VCaP (cell line): ENCODE results near the gene ALG12.

Experiments
- H3K27ac ChIP-seq: fragments of 450-650 bp; 2 replicates; pipeline ENCODE4 v1.5.1; 2017
- CTCF ChIP-seq: fragments of 450-650 bp; conservative IDR thresholded peaks from 2 replicates; pipeline ENCODE4 v1.5.1; 2017; ENCODE audit warnings: mild to moderate bottlenecking, moderate library complexity

The ALG12 gene

DNA sequence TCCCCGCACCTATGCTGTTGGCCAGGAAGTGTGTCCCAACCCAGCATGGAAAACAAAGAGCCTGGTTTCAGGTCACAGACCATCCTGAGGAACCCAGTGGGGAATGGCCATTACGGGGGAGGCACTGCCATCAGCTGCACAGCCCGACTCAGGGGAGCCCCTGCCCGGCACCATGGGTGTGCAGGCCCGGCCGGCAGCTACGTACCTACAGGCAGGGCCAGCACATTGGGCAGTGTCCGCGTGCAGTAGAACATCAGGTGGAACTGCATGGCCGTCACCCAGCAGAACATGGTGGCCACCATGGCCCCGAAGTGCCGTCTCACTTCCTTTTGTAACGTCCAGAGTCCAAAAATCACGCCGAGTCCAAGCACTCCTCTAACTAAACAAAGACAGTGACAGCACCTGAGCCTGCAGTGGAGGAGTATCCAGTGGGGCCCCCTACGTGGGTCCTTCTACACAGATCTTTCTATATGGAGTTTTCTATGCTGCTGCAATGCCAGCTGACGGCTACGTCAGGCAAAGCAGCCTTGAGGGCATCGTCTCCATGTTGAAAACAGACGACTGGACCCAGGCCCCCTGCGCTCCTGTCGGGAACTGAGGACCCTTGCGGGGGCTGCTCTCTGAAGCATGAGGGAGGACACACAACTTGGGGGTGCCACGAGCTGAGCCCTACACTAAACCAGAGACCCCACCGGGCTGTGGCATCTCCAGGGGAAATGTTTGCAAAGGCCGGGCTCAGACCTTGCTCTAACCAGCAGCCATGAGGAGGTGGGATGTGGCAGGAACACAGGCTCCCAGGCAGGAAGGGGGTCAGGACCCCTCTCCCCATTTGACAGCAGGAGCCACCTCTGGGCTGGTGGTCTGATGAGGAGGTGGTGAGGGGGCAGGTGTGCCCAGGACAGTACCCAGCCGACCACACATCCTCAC is 7.7 kb downstream of the ALG12 start:
- TF ChIP-seq CTCF = no peak
- no peak overlapping the region for H3K27ac ChIP-seq

- no peak overlapping the region for H3K27ac ChIP-seq
- no peak for TF ChIP-seq CTCF
Measured at GRCh38 chr22:49909476-49910205, 8.6 kb downstream of the ALG12 start.

- no peak for TF ChIP-seq CTCF
- H3K27ac ChIP-seq = no peak overlapping the region
Measured at GRCh38 chr22:49907807-49908206, 10.4 kb downstream of the ALG12 start.

- no peak for TF ChIP-seq CTCF
- no peak overlapping the region for H3K27ac ChIP-seq
Measured at GRCh38 chr22:49906799-49907290, 11.4 kb downstream of the ALG12 start.

DNA sequence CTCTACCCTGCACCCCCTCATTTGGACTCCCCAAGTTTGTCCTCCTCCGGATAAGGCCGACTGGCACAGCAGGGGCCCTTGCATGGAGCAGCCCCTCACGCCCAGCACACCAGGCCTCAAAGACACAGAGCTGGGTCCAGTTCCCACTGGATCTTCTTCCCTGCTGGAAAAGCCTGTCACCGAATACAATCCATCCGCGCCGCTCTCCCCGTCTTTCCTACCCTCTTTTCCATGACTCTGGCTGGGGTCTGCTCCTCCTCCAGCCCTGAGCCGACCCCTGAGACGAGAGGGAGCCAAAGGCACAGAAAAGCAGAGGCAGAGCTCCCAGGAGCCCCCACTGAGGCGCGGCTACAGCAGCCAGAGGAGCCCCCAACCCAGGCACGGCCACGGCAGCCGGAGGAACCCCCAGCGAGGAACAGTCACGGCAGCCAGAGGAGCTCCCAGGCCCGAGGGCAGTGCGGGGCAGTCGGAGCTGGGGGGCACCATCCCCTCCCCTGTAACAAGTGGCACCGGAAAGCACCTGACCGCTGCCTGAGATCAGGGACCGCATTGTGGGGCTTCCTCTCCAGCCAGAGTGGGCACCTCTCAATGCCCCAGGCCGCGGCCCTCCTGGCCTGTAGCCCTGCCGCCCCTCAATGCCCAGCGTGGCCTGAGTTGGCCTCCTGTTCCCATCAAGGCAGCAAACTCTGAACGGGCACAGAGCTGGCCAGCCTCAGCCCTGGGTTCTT is 12.0 kb downstream of the ALG12 start:
- no peak overlapping the region; the same call in 1 of the 2 replicates for H3K27ac ChIP-seq
- TF ChIP-seq CTCF = no peak

- H3K27ac ChIP-seq = no peak overlapping the region; the same call in 1 of the 2 replicates
- TF ChIP-seq CTCF = no peak
Measured at GRCh38 chr22:49905465-49905864, 12.8 kb downstream of the ALG12 start.

DNA sequence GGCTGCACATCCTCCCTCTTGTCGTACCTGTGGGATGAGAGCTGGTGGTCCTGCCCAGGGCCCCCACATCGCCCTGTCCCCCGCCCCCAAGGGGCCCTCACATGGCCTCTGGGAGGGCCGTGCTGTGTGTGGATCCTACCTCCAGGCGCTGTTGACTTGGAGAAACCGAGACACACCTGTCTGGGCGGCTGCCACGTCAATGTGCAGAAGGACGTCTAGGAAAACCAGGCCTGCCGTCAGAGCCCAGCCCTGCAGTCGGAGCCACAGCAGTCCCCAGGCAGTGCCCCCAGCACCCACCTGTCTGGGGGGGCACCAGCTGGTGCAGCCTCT is 14.2 kb downstream of the ALG12 start:
- no peak for TF ChIP-seq CTCF
- H3K27ac ChIP-seq = peak overlapping the region; percentile 44
